Suprapubic skin (tissue), 4 donors: ENCODE data around the gene ARHGEF3.

ENCODE experiments used
- CTCF ChIP-seq, 2 donors: fragments of 200-600 bp in 1 of 2; fragments of 450-650 bp in 1 of 2; sonication (generic) in 1 of 2; IDR thresholded peaks; one replicate each; pipeline ENCODE4 v1.5.1; 2016 to 2019; ENCODE audit warnings: antibody characterized with exemption in 2 of 2, mild to moderate bottlenecking in 1 of 2, moderate library complexity in 1 of 2
- EP300 ChIP-seq: sonication (generic); formaldehyde crosslinking; IDR thresholded peaks from one replicate; pipeline ENCODE4 v1.6.1; 2017; ENCODE audit warnings: antibody characterized with exemption
- POLR2A ChIP-seq, 2 donors: fragments of 450-650 bp; IDR thresholded peaks; one replicate each; pipeline ENCODE4 v1.6.1; 2017; ENCODE audit warnings: antibody characterized with exemption in 2 of 2, mild to moderate bottlenecking in 2 of 2, moderate library complexity in 2 of 2
- POLR2AphosphoS5 ChIP-seq, 3 donors: sonication (generic); formaldehyde crosslinking; IDR thresholded peaks; one replicate each; pipeline ENCODE4 v1.6.1; 2017; ENCODE audit warnings: antibody characterized with exemption in 3 of 3

- TF ChIP-seq CTCF (IDR thresholded peaks at IDR 0.05) = no peak
- peak in 1 of 3 donors; percentile 24 for TF ChIP-seq POLR2AphosphoS5 (IDR thresholded peaks at IDR 0.05)
- TF ChIP-seq POLR2A (IDR thresholded peaks at IDR 0.05) = no peak
- no peak for TF ChIP-seq EP300
Measured at GRCh38 chr3:56787784-56788256, 13.9 kb downstream of the ARHGEF3 start.
